ENCODE measurements around the gene HIRIP3. TPM values are rescaled to one million over a fixed set of nuclear protein-coding genes. Genes with fewer than 3 reads are reported as not detected.

HIRIP3 gene
- polyA plus RNA-seq, 3 donors: 3.3 to 4.8 (median 3.7) TPM

DNA sequence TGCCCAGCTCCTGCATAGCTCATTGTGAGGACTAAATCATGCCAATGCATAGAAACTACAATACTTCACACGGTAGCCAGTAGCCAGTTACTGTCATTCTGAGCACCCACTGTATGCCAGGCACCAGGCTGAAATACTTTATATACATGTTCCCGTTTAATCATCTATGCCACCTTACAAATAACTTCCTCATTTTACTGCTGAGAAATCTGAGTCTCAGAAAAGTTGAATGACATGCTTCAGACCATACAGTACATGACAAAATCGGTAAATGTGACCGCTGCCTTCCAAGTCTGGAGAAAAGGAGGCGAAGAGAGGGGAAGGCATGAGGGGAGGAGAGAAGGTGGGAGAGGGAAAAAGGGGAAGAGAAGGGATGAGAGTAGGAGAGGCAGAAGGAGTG, 44.8 kb upstream of the HIRIP3 start:
- Histone ChIP-seq H3K9me3 (replicated peaks in 1 of 2; ENCODE audit: control insufficient read depth in 1 of 2, insufficient read depth in 1 of 2, low read length in 2 of 2) (no peaks in the 10 kb centered on the region), H4K20me1 (ENCODE audit: insufficient read depth, low read length) (no peaks in the 10 kb centered on the region), H3K36me3 (replicated peaks in 1 of 2; ENCODE audit: control insufficient read depth in 1 of 2, insufficient read depth in 2 of 2, low read length in 2 of 2) (no peaks in the 10 kb centered on the region), H3K27me3 (ENCODE audit: control insufficient read depth in 2 of 2, insufficient read depth in 2 of 2, low read length in 2 of 2) (no peaks in the 10 kb centered on the region), H3K9ac (ENCODE audit: insufficient read depth, low read length, poor library complexity, severe bottlenecking) (no peak overlapping the region), H3K4me1 (ENCODE audit: control insufficient read depth in 1 of 2, insufficient read depth in 2 of 2, low read length in 2 of 2) (peaks cover 0 to 3% of the 10 kb centered on the region in 2 donors), H3K27ac (ENCODE audit: low read depth in 1 of 2, low read length in 2 of 2) (no peak overlapping the region), H2AFZ (ENCODE audit: insufficient read depth, low read depth, low read length, poor library complexity, severe bottlenecking) (no peak overlapping the region), H3K4me3 (replicated peaks in 1 of 3; ENCODE audit: low read depth in 2 of 3, low read length in 3 of 3) (no peak overlapping the region), H3K4me2 (replicated peaks; ENCODE audit: extremely low read depth, low read length, poor library complexity, severe bottlenecking) (no peak overlapping the region), H3K79me2 (ENCODE audit: insufficient read depth, low read length) (no peaks in the 10 kb centered on the region)
- H3K36me3 Mint-ChIP-seq: no peaks in the 10 kb centered on the region
- 15% methylated on average over 4 of the region's 5 CpGs for WGBS (ENCODE audit: insufficient coverage)
- H3K27ac Mint-ChIP-seq: peak overlapping the region in 1 of 7 donors; percentile 76
- H3K4me3 Mint-ChIP-seq: peak overlapping the region in 1 of 2 donors; percentile 58
- peak; percentile 27 to 35 (median 31) for DNase-seq
- H3K27me3 Mint-ChIP-seq (ENCODE audit: low read depth in 3 of 3): peaks cover 6 to 18% (median 7%) of the 10 kb centered on the region in 3 donors
- peaks cover 2% of the 10 kb centered on the region for H3K4me1 Mint-ChIP-seq
- TF ChIP-seq, protein P1, sequence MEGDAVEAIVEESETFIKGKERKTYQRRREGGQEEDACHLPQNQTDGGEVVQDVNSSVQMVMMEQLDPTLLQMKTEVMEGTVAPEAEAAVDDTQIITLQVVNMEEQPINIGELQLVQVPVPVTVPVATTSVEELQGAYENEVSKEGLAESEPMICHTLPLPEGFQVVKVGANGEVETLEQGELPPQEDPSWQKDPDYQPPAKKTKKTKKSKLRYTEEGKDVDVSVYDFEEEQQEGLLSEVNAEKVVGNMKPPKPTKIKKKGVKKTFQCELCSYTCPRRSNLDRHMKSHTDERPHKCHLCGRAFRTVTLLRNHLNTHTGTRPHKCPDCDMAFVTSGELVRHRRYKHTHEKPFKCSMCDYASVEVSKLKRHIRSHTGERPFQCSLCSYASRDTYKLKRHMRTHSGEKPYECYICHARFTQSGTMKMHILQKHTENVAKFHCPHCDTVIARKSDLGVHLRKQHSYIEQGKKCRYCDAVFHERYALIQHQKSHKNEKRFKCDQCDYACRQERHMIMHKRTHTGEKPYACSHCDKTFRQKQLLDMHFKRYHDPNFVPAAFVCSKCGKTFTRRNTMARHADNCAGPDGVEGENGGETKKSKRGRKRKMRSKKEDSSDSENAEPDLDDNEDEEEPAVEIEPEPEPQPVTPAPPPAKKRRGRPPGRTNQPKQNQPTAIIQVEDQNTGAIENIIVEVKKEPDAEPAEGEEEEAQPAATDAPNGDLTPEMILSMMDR (IDR thresholded peaks at IDR 0.05): no peak
- intact Hi-C loops (cut with micrococcal nuclease): no loop called here
- H3K9me3 Mint-ChIP-seq: no peaks in the 10 kb centered on the region

DNA sequence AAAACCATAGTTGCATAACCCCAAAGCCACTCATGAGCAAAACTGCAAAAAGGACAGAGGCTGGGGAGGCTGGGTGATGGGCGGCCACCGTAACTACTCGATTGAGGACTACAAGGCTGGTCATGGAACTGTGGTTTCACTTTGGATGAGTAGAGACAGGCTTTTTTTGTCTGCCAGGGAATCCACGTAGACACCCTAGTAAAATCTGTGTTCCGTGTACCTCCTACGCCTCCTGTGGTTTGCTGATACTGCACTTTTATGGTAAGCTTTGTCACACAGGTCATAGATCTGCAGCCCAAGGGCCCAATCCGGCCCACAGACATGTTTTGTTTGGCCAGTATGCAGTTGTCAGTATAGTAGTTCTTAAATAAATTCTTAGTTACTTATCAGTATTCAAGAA, 37.9 kb upstream of the HIRIP3 start:
- no peak overlapping the region for H3K4me3 Mint-ChIP-seq
- Histone ChIP-seq H3K27me3 (ENCODE audit: control insufficient read depth in 2 of 2, insufficient read depth in 2 of 2, low read length in 2 of 2) (peaks cover 30 to 44% of the 10 kb centered on the region in 2 donors), H3K9me3 (replicated peaks in 1 of 2; ENCODE audit: control insufficient read depth in 1 of 2, insufficient read depth in 1 of 2, low read length in 2 of 2) (peaks cover 0 to 6% of the 10 kb centered on the region in 2 donors), H3K9ac (ENCODE audit: insufficient read depth, low read length, poor library complexity, severe bottlenecking) (no peak overlapping the region), H2AFZ (ENCODE audit: insufficient read depth, low read depth, low read length, poor library complexity, severe bottlenecking) (no peak overlapping the region), H4K20me1 (ENCODE audit: insufficient read depth, low read length) (no peaks in the 10 kb centered on the region), H3K4me1 (ENCODE audit: control insufficient read depth in 1 of 2, insufficient read depth in 2 of 2, low read length in 2 of 2) (peaks cover 0 to 4% of the 10 kb centered on the region in 2 donors), H3K36me3 (replicated peaks in 1 of 2; ENCODE audit: control insufficient read depth in 1 of 2, insufficient read depth in 2 of 2, low read length in 2 of 2) (no peaks in the 10 kb centered on the region), H3K79me2 (ENCODE audit: insufficient read depth, low read length) (no peaks in the 10 kb centered on the region), H3K4me3 (replicated peaks in 1 of 3; ENCODE audit: low read depth in 2 of 3, low read length in 3 of 3) (no peak overlapping the region), H3K27ac (ENCODE audit: low read depth in 1 of 2, low read length in 2 of 2) (no peak overlapping the region), H3K4me2 (replicated peaks; ENCODE audit: extremely low read depth, low read length, poor library complexity, severe bottlenecking) (no peak overlapping the region)
- intact Hi-C loops (cut with micrococcal nuclease): no loop called here
- DNase-seq: no peak
- 68% methylated on average over 3 of the region's 7 CpGs for WGBS (ENCODE audit: insufficient coverage)
- H3K4me1 Mint-ChIP-seq: peaks cover 3% of the 10 kb centered on the region
- no peaks in the 10 kb centered on the region for H3K36me3 Mint-ChIP-seq
- H3K27ac Mint-ChIP-seq: no peak overlapping the region
- H3K27me3 Mint-ChIP-seq (ENCODE audit: low read depth in 3 of 3): peaks cover 42 to 75% (median 53%) of the 10 kb centered on the region in 3 donors
- H3K9me3 Mint-ChIP-seq: peaks cover 0 to 8% (median 5%) of the 10 kb centered on the region in 7 donors
- TF ChIP-seq, protein P1 (IDR thresholded peaks at IDR 0.05): no peak
